Small intestine (tissue), 7 donors: ENCODE data around the gene DAPL1. TPM values are rescaled to one million over a fixed set of nuclear protein-coding genes. Genes with fewer than 3 reads are reported as not detected.
"Not testable (repeated sequence)": the region's sequence is repeated elsewhere in the genome, so short reads cannot be mapped to it uniquely, and the experiment has no call there.

ENCODE experiments used
- DNase-seq, 2 donors: peaks; one replicate each; pipeline versions ENCODE4 v3.0.0 to v3.0.0-alpha.2; 2013
- FAIRE-seq: peaks from 2 replicates; lab custom pipeline; 2012; peaks lifted over from hg19 to GRCh38; lab: Jason Lieb, UNC
- H3K27ac ChIP-seq, 3 donors: one replicate each; pipeline ENCODE4 v1.5.1; 2013; ENCODE audit warnings: low read length in 2 of 3, mild to moderate bottlenecking in 2 of 3, control low read depth in 1 of 3, inconsistent platforms in 1 of 3, low read depth in 1 of 3, moderate library complexity in 1 of 3
- H3K27me3 ChIP-seq, 3 donors: one replicate each; pipeline ENCODE4 v1.6.1; 2013; ENCODE audit warnings: low read length in 3 of 3, inconsistent platforms in 1 of 3; ENCODE audit not compliant: control insufficient read depth in 3 of 3, insufficient read depth in 3 of 3
- H3K36me3 ChIP-seq, 3 donors: one replicate each; pipeline ENCODE4 v1.6.1; 2013; ENCODE audit warnings: low read length in 3 of 3, inconsistent platforms in 1 of 3, low read depth in 1 of 3, mild to moderate bottlenecking in 1 of 3, moderate library complexity in 1 of 3; ENCODE audit not compliant: control insufficient read depth in 3 of 3, insufficient read depth in 2 of 3
- H3K4me1 ChIP-seq, 3 donors: one replicate each; pipeline ENCODE4 v1.6.1; 2013; ENCODE audit warnings: low read length in 2 of 3, inconsistent platforms in 1 of 3, low read depth in 1 of 3, mild to moderate bottlenecking in 1 of 3, moderate library complexity in 1 of 3; ENCODE audit not compliant: control insufficient read depth in 3 of 3, insufficient read depth in 2 of 3
- H3K4me3 ChIP-seq, 3 donors: one replicate each; pipeline ENCODE4 v1.5.1; 2013; ENCODE audit warnings: low read length in 3 of 3, control low read depth in 1 of 3, inconsistent platforms in 1 of 3, low read depth in 1 of 3, mild to moderate bottlenecking in 1 of 3, moderate library complexity in 1 of 3
- H3K9me3 ChIP-seq, 2 donors: one replicate each; pipeline ENCODE4 v1.6.1; 2013; ENCODE audit warnings: low read depth in 1 of 2, low read length in 1 of 2; ENCODE audit not compliant: control insufficient read depth in 2 of 2, insufficient read depth in 1 of 2
- WGBS, 3 donors: extraction: QIAGEN DNeasy Blood & Tissue Kit; methylation state at CpG; one replicate each; pipeline ENCODE4 v1.1.7; 2013; 5-methylcytosine and 5-hydroxymethylcytosine counted together
- polyA plus RNA-seq, 4 donors: library from polyadenylated mRNA; stranded (reverse) in 3 of 4; unstranded in 1 of 4; fragments of 200-250 nt in 3 of 4; fragments of 120-200 nt in 1 of 4; gene quantifications; one replicate each; pipeline versions ENCODE4 v1.2.1 to v1.2.3, GENCODE V29; 2013
- donor health status: healthy with polysubstance abuse.
- donor health status: control.
- donor health status: control.
- donor health status: Bipolar disorder and iron deficiency.
- donor health status: healthy.

The DAPL1 gene
- polyA plus RNA-seq, 4 donors: 2.0 to 4.0 (median 2.4) TPM

DNA sequence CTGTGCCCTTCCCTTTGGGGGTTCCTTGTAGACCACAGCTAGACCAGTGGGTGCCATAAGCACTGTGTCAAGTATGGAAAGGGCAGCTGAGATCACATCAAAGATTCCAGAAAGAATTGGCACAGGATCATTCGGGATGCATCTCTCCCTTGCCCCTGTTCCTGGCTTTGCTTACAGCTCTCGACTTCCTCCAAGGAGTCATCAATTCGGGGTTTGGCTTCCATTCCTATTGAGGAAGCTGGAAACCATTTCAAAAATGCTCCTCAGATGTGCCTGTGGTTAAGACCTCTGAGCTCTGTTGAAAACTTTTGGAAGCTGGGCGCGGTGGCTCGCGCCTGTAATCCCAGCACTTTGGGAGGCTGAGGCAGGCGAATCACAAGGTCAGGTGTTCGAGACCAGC lies 65.1 kb downstream of the DAPL1 start:
- H3K4me3 ChIP-seq, H3K27me3 ChIP-seq, FAIRE-seq, H3K36me3 ChIP-seq, H3K27ac ChIP-seq, H3K9me3 ChIP-seq, DNase-seq, H3K4me1 ChIP-seq: not testable (repeated sequence)
- 80 to 93% (median 87%) methylated on average over 8 to 9 of the region's 9 CpGs for WGBS, 3 donors

DNA sequence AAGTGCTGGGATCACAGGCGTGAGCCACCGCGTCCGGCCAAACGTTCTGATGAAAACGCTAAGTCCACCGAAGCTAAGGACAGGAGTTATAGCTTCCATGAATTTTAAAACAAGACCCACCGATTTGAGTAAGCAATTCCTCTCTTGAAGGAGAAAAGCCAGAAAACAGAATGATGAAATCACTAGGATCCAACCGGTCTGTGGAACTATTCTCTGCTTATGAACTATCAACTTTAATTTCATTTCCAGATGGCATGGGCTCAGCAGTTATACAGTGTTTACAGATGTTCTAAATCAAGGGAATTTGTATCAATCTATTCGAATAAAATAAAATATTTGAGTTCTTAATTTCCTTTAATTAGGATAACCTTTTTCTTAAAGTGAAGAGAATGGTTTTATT lies 66.5 kb downstream of the DAPL1 start:
- H3K4me1 ChIP-seq: not testable (repeated sequence)

DNA sequence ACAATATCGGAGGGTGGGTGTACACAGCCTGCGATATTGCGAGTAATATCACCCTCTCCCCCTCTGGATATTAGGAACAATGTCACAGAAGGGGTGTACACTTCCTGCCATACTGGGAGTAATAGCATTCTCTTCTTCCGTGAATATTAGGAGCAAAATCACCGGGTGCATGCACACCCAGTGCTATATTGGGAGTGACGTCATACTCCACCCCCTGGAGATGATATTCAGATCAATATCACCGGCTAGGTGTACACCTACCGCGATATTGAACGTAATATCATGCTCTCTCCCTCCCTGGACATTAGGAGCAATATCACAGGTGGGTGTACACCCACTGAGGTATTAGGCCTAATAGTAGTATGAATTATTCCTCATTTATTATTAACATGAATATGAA lies 70.4 kb downstream of the DAPL1 start:
- H3K4me1 ChIP-seq, H3K36me3 ChIP-seq, H3K4me3 ChIP-seq, H3K27ac ChIP-seq, FAIRE-seq, DNase-seq, H3K27me3 ChIP-seq, H3K9me3 ChIP-seq: not testable (repeated sequence)
- WGBS, 3 donors: 86 to 96% (median 93%) methylated on average over 9 to 10 of the region's 10 CpGs

More for the DNA sequence above, 66.5 kb downstream of the DAPL1 start:
- not testable (repeated sequence) for FAIRE-seq, DNase-seq, H3K4me3 ChIP-seq, H3K36me3 ChIP-seq, H3K27me3 ChIP-seq, H3K9me3 ChIP-seq, H3K27ac ChIP-seq
- WGBS, 3 donors: 88 to 96% (median 92%) methylated on average over 10 of the region's 10 CpGs

Other genes starting within 250 kb of the DAPL1 start
- gene TANC1, start 173.3 kb downstream of the DAPL1 start, polyA plus RNA-seq: 10 to 100 TPM in 1 of 4 donors, 1 to 10 TPM in 3; 7.4 to 14.7 (median 8.8) TPM